NCI-H1694 (cell line): ENCODE results near the gene TNK2.

ENCODE experiments used
- DNase-seq: peaks from one replicate; lab custom pipeline; 2025; lab: John Stamatoyannopoulos, UW

Gene TNK2

DNA sequence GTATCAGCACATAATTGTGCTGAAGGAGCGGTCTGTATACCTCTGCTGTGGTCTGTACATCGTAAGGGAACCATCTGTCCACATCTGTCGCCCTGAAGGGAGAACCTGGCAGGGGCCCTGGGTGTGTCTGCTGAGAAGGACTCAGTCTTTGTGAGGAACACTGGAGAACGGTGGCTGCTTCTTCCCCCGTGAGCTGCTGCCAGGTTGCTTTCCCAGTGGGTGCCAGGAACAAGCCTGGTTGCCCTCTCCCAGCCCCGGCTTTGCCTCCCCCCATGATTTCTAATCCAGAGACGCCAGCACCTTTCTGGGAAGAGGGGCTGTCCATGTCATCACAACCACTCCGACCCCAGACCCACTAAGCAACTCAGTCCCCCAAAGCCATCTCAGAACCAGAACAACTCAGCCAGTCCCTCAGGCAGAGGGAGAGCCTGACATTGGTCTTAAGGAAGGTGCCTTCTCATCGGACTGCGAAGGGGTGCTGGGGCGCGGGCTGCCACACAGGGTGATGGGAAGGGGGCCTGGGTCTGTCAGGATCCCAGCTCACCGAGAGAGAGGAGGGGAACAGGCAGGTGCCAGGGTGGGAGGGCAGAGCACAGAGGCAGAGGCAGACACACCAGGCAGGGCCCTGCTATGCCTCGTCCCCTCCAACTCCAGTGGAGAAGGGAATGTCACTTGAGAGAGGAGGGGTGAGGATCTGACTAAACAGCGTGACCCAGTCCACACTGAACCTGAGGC lies 8.5 kb downstream of the TNK2 start:
- no peak for DNase-seq

- no peak for DNase-seq
Observed at GRCh38 chr3:195897853-195898415, 10.4 kb downstream of the TNK2 start.

DNA sequence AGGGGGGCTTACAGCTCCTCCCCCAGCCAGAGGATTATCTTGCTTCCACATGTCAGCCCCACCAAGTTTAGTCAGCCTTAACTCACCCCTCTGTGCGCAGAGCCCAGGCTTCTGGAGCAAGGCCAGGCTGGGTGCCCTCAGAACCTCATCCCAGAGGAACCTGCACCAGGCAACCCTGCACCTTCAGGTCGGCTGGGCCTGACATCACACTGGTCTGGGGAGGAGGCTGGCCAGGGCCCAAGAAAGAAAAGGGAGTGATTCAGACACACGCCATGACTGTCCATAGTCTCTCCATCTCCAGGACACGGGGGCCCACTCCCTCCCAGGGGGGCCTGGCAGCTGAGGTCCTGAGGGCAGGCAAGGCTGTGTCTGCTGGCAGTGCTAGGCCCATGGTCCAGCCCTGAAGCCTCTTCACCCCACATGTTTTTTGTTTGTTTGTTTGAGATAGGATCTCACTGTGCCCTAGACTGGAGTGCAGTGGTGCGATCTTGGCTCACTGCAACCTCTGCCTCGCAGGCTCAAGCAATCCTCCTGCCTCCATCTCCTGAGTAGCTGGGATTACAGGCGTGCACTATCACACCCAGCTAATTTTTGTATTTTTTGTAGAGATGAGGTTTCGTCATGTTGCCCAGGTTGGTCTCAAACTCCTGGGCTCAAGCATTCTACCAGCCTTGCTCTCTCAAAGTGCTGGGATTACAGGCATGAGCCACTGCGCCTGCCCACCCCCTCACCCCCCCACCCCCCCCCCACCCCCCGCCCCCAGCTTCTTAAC lies 11.1 kb downstream of the TNK2 start:
- no peak for DNase-seq

GRCh38 chr3:195896361-195897080 lies 11.8 kb downstream of the TNK2 start:
- no peak for DNase-seq

GRCh38 chr3:195895861-195896360 lies 12.4 kb downstream of the TNK2 start:
- no peak for DNase-seq

DNA sequence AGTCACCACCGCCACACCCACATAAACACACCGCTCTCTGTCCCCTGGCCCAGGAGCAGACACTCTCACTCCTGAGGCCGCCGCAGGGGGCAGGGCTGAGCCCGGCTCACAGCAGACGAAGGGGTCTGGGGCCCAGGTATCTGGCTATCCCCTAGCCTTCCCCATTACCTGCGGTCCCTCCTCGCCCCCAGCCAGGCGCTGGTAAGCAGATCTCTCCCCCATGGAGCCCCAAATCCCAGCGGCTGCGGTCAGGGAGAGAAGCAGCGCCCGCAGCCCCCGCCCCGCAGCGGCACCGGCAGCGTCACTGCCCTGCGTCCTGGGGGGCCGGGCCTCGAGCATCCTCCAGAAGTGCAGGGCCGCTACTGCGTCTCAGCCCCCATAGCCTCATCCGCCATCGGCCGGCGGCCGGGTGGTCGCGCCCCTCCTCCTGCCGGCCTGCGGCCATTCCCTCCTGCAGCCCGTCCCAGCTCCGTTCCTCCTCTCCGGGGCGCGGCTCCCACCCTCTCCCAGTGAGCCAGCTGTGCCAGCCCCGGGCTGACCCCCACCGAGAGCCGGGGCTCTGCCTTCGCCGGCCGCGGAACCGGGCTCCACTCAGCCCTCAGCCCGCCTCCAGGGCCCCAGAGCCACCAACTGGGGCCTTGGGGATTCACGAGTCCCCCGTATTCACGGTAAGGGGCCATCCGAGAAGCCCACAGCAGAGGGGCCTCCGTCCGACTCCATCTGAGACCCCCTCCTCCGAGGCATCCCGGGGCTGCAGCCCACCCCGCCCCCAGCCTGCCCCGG lies 13.1 kb downstream of the TNK2 start:
- peak; percentile 32 for DNase-seq

- DNase-seq = no peak
Observed at GRCh38 chr3:195893916-195894465, 14.4 kb downstream of the TNK2 start.

- no peak for DNase-seq
Observed at GRCh38 chr3:195893516-195893915, 14.8 kb downstream of the TNK2 start.

- DNase-seq = no peak
Observed at GRCh38 chr3:195893044-195893395, 15.3 kb downstream of the TNK2 start.

DNA sequence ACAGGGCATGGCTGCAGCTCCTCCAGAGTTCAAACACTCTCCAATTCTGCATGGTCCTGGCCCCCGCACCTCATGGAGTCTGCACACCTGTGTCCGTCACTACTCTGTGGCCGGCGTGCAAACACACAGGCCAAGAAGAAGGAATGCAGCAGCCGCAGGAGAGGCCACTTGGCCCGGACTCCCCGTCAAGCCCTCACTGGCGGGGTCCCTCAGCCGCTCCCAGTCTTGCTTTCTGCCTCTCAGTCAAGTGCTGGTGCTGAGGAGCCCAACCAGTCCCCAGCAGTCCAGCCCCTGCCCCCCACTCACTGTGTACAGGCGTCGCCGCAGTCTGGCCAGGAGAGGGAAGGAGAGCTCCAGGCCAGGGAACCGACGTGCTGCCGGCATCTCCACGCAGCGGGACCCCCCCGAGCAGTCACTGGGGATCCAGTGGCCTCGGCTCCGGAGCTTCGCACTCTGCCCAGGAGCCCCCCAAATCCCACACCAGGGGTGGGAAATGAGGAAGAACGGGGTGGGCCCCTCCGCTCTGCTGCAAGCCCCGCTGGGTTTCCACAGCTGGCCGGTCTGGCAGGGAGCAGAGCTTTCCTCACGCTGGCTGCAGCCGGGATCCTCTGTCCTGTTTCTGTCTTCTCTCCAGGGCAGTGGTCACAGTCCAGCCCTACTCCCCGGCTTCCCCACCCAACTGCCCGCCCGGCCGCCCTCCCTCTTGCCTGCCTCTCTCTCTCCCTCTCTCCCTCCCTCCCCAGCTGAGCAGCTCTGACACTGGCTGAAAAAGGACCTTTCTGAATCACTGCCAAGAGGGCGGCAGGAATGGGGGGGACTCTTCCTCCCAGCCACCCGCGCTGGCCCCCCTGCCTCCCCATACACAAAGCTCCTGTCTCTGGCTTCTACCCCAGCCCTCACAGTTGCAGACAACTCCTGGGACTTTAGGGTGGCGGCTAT lies 16.0 kb downstream of the TNK2 start:
- DNase-seq = no peak

- no peak for DNase-seq
Observed at GRCh38 chr3:195891431-195892104, 16.8 kb downstream of the TNK2 start.

DNA sequence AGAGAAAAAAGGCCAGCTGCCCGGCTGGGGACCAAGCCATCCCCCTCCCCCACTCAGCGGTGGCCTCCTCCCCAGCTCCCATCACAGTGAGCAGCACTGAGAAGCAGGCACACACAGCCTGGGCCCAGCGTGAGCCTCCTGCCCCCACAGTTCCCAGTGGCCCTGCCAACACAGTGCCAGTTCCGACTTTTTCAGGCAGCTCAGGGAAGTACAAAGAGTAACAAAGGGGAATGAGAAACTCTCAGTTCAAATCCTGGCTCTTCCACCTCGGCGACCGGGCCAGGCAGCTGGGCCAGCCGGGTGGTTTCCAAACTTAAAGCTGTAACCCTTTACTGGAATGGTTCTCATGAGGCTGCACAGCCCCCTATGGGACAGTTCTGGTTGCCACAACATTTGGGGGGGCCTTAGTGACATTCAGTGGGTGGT lies 18.5 kb downstream of the TNK2 start:
- no peak for DNase-seq

DNA sequence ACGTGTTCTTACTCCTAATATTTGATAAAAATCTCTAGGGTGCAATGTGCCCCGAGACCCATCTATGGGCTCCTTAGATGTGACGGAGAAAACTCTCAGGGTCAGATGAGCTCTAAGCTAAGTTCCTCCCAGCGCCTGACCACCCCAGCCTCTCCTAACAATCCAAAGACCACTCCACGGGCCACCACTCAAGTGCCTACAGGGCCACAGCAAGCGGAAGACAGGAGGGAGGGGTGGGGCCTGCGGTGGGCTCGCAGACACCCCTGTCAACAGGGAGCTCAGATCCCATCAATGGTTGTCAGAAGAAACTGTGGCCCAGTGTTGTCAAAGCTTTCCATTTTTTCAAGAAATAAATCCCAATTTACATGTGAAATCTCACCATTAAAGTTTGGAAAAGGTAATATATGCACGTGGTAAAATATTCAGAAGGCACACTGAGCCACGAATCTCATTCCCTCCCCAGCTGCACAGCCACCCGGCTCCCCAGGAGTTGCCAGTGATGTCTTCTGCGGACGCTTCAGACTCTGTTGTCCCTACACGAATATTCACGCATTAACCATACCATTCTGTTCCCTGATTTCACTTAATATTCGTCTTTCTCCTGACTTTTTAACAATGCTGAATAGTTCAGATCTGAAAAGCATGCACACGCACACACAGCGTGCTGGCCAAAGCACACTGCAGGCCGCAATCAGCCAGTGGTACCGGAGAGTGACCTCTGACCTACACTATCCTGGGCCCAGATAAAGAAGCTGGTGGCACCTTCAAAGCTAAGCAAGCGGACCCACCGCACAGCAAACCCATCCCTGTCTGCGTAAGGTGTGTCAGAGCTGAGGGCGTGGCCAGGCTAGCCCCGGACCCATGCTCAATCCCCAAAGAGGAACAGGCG lies 19.1 kb downstream of the TNK2 start:
- no peak for DNase-seq

- no peak for DNase-seq
Observed at GRCh38 chr3:195888311-195888761, 20.0 kb downstream of the TNK2 start.

DNA sequence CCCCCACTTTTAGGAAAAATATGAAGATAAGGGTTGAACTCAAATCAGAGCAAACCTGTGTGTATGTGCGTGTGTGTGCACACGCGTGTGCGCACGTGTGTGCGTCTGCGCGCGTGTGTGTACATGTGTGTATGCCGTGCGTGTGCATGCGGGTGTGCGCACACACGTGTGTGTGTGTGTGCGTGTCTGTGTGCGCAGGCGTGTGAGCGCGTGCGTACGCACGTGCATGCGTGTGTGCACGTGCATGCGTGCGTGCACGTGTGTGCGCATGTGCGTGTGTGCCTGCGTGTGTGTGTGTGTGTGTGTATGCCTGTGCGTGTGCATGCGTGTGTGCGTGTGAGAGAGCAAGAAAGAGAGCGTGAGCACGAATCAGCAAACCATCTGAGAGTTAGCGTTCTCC lies 20.7 kb downstream of the TNK2 start:
- DNase-seq = no peak

DNA sequence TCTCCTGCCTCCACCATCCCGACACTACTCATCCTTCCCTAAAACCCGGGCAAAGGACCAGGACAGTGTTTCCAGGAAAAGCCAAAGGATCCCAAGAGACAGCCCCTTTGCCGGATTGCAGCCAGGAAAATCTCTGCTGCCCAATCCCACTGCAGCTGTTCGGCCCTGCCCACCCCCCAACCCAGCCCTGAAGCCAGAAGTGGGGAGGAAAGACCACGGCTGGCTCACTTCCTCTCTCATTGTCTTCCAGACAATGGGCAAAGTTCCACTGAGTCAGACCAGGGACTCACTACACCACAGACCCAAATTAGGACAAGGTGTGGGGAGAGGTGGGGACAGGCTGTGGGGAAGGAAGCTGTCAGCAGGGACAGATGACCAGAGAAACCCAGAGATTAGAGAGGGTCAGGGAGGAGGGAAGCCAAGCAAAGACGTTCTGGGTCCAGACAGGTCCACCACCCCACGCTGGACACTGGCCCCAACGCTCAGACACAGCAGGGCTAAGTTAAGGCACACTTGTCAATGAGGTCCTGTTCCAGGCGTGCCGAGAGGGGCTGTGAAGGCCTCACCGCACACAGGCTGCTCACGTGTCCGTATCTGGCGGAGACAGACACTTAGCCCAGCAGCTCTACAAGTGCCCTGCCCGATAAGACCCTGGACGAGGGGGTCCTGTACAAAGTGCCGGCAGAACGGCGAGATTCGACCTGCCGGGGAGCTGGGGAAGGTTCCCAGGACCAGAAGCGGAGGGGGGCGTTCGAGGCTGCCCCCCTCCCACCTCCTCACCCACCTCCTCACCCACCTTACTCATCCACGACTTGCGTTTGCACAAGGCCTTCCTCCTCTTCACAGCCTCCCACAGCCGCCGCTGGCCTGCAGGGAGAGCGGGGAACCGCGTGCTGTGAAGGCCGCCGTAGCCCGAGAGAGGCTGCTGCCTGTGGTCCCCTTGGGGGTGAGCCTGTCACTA lies 21.9 kb downstream of the TNK2 start:
- no peak for DNase-seq
